IMR-90 (cell line): ENCODE data around the gene RHBDL3. TPM values are rescaled to one million over a fixed set of nuclear protein-coding genes. Genes with fewer than 3 reads are reported as not detected.

Experiments used
- ATAC-seq: fragments of 200-7000 bp; cut with Tn5 transposase; 2 replicates; pipeline ENCODE4 v1.9.1; 2020; ENCODE audit warnings: low read depth, mild to moderate bottlenecking, moderate library complexity
- BruUV-seq: library from RNA; stranded (reverse); fragments of 400-500 nt; replicated peaks from 2 replicates; lab custom pipeline; 2021; lab: Mats Ljungman, UMichigan
- CTCF ChIA-PET: fragments of 300-600 bp; formaldehyde crosslinking; extraction: SDS; loops from one replicate; lab custom pipeline; 2021; ENCODE audit warnings: antibody characterized with exemption; lab: Yijun Ruan, JAX
- POLR2A ChIA-PET: fragments of 300-600 bp; sonication (Branson Sonifier 250); formaldehyde crosslinking; loops from one replicate; lab custom pipeline; 2022; ENCODE audit warnings: antibody characterized with exemption; ENCODE audit not compliant: unreplicated experiment; lab: Charles Lee
- DNase-seq: peaks from one replicate; pipeline ENCODE4 v3.0.0; 2013
- H2AFZ ChIP-seq: replicated peaks from 2 replicates; pipeline ENCODE3; 2013; ENCODE audit warnings: low read length, mild to moderate bottlenecking; ENCODE audit not compliant: poor library complexity
- H2AK5ac ChIP-seq: 2 replicates; pipeline ENCODE4 v1.6.1; 2013; ENCODE audit warnings: low read depth, low read length, inconsistent platforms
- H2AK9ac ChIP-seq: replicated peaks from 2 replicates; pipeline ENCODE3; 2013; ENCODE audit warnings: mild to moderate bottlenecking, low read depth, low read length, moderate library complexity; ENCODE audit not compliant: poor library complexity
- H2BK120ac ChIP-seq: 2 replicates; pipeline ENCODE4 v1.6.1; 2013; ENCODE audit warnings: low read depth, low read length, inconsistent platforms
- H2BK15ac ChIP-seq: 3 replicates; pipeline ENCODE4 v1.6.1; 2013; ENCODE audit warnings: low read depth, low read length, inconsistent platforms
- H2BK20ac ChIP-seq: 2 replicates; pipeline ENCODE4 v1.6.1; 2013; ENCODE audit warnings: low read depth, mild to moderate bottlenecking, inconsistent platforms, low read length, moderate library complexity
- H2BK5ac ChIP-seq: 2 replicates; pipeline ENCODE4 v1.6.1; 2013; ENCODE audit warnings: mild to moderate bottlenecking, low read depth, low read length, inconsistent platforms; ENCODE audit not compliant: poor library complexity, severe bottlenecking
- H3K14ac ChIP-seq: replicated peaks from 2 replicates; pipeline ENCODE4 v1.6.1; 2013; ENCODE audit warnings: low read depth, low read length, inconsistent platforms
- H3K18ac ChIP-seq: 2 replicates; pipeline ENCODE4 v1.6.1; 2013; ENCODE audit warnings: low read depth, low read length, control low read depth
- H3K23ac ChIP-seq: 2 replicates; pipeline ENCODE4 v1.6.1; 2013; ENCODE audit warnings: low read depth, low read length, inconsistent platforms
- H3K27ac ChIP-seq: 2 replicates; pipeline ENCODE4 v1.5.1; 2013; ENCODE audit warnings: mild to moderate bottlenecking, control low read depth, low read length; ENCODE audit not compliant: insufficient read depth
- H3K27me3 ChIP-seq: 2 replicates; pipeline ENCODE4 v1.6.1; 2013; ENCODE audit warnings: low read length; ENCODE audit not compliant: control insufficient read depth, insufficient read depth
- H3K36me3 ChIP-seq: 2 replicates; pipeline ENCODE4 v1.6.1; 2013; ENCODE audit warnings: low read length, mixed read lengths; ENCODE audit not compliant: control insufficient read depth, insufficient read depth
- H3K4ac ChIP-seq: 2 replicates; pipeline ENCODE4 v1.6.1; 2013; ENCODE audit warnings: low read depth, low read length, inconsistent platforms
- H3K4me1 ChIP-seq: 2 replicates; pipeline ENCODE4 v1.6.1; 2013; ENCODE audit warnings: low read length, mixed read lengths; ENCODE audit not compliant: control insufficient read depth, insufficient read depth
- H3K4me2 ChIP-seq: 2 replicates; pipeline ENCODE4 v1.6.1; 2013; ENCODE audit warnings: low read depth, mild to moderate bottlenecking, control low read depth, low read length, moderate library complexity
- H3K4me3 ChIP-seq: 2 replicates; pipeline ENCODE4 v1.5.1; 2013; ENCODE audit warnings: low read depth, mild to moderate bottlenecking, control low read depth, low read length, moderate library complexity; ENCODE audit not compliant: insufficient read depth
- H3K56ac ChIP-seq: 2 replicates; pipeline ENCODE4 v1.6.1; 2013; ENCODE audit warnings: low read length, inconsistent platforms; ENCODE audit not compliant: insufficient read depth; ENCODE audit errors: extremely low read depth
- H3K79me1 ChIP-seq, 2 experiments: 2 replicates each; pipeline ENCODE4 v1.6.1; 2013; ENCODE audit warnings: low read length in 2 of 2, inconsistent platforms in 1 of 2, low read depth in 1 of 2
- H3K9ac ChIP-seq: 2 replicates; pipeline ENCODE4 v1.6.1; 2013; ENCODE audit warnings: low read depth, low read length, control low read depth
- H3K9me1 ChIP-seq: 2 replicates; pipeline ENCODE4 v1.6.1; 2013; ENCODE audit warnings: low read length, inconsistent platforms; ENCODE audit not compliant: insufficient read depth
- H3K9me3 ChIP-seq: 2 replicates; pipeline ENCODE4 v1.6.1; 2013; ENCODE audit warnings: low read length; ENCODE audit not compliant: control insufficient read depth, insufficient read depth
- H4K20me1 ChIP-seq: 2 replicates; pipeline ENCODE4 v1.6.1; 2013; ENCODE audit warnings: low read length, inconsistent platforms; ENCODE audit not compliant: insufficient read depth
- H4K5ac ChIP-seq: 2 replicates; pipeline ENCODE4 v1.6.1; 2013; ENCODE audit warnings: mild to moderate bottlenecking, low read depth, low read length, control low read depth
- H4K8ac ChIP-seq, 2 experiments: 2 replicates each; pipeline ENCODE4 v1.6.1; 2013; ENCODE audit warnings: low read depth in 2 of 2, low read length in 2 of 2, control low read depth in 1 of 2, inconsistent platforms in 1 of 2
- H4K91ac ChIP-seq: 2 replicates; pipeline ENCODE4 v1.6.1; 2013; ENCODE audit warnings: low read depth, low read length, inconsistent platforms; ENCODE audit not compliant: insufficient read depth
- CEBPB ChIP-seq: IDR thresholded peaks from 2 replicates; pipeline ENCODE4 v1.6.1; 2012; ENCODE audit warnings: low read depth, low read length, improper control_type of control experiment
- MAFK ChIP-seq: IDR thresholded peaks from 2 replicates; pipeline ENCODE4 v1.6.1; 2012; ENCODE audit warnings: low read depth, low read length, improper control_type of control experiment
- MXI1 ChIP-seq: IDR thresholded peaks from 2 replicates; pipeline ENCODE4 v1.6.1; 2012; ENCODE audit warnings: low read depth, mild to moderate bottlenecking, low read length, moderate library complexity, borderline replicate concordance
- RFX5 ChIP-seq: IDR thresholded peaks from 2 replicates; pipeline ENCODE4 v1.8.0; 2012; ENCODE audit warnings: low read depth, mild to moderate bottlenecking, low read length, moderate library complexity
- WGBS, 2 experiments: methylation state at CpG; one replicate each; pipeline versions ENCODE4 v1.1.5 to v1.1.7; 2013; ENCODE audit warnings: missing lambda C conversion rate in 2 of 2; ENCODE audit not compliant: insufficient read length in 1 of 2; ENCODE audit errors: extremely low coverage in 2 of 2; 5-methylcytosine and 5-hydroxymethylcytosine counted together
- dilution Hi-C: fragments of 300-500 bp; cut with HindIII; formaldehyde crosslinking; loops from one replicate; pipeline ENCODE4 v1.14.3; 2018; ENCODE audit warnings: low sequenced_read_pairs; ENCODE audit not compliant: unreplicated experiment
- in situ Hi-C: fragments of 300-500 bp; cut with MboI; formaldehyde crosslinking; loops from 3 replicates; pipeline ENCODE4 v1.14.3; 2019; ENCODE audit warnings: low sequenced_read_pairs, inconsistent platforms, mixed read lengths
- intact Hi-C: fragments of 100-400 bp; cut with micrococcal nuclease; formaldehyde crosslinking; loops from 2 replicates; pipeline ENCODE4 v1.10.0; 2022
- polyA plus RNA-seq, 3 experiments: library from polyadenylated mRNA; depleted of rRNA; stranded (reverse); fragments of >200 nt; gene quantifications; 2 replicates each; pipeline ENCODE4 v1.2.3, GENCODE V29; 2012; ENCODE audit warnings: low replicate concordance in 1 of 3
- total RNA-seq: library from RNA; depleted of rRNA; stranded (reverse); fragments of >200 nt; gene quantifications from 2 replicates; pipeline ENCODE4 v1.2.3, GENCODE V29; 2012

RHBDL3 gene
- total and polyA plus RNA-seq, 2 of the 4 experiments (the other 2 are of a cell fraction) = 0.09 to 0.18 TPM

DNA sequence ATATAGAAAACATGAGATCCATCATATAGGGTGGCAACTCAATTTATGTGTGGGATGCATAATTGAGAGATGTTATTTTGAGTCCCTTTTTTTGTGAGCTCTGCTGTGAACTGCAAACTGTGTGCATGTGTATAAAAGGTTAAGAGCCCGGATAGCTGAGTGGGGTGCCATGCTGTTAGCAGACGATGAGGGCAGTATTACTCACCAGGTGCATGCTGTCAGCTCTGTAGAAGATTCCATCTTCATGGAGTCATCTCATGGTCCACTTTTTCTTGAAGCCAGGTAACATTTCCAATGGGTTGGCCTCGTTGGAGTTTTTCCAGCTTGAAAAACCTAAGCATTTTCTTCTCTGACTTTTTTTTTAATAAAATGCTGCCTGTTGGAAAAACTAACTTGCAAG lies 43.0 kb upstream of the RHBDL3 start:
- Histone ChIP-seq H2AFZ (no peak overlapping the region), H3K9me3 (no peaks in the 10 kb centered on the region), H2BK15ac (no peak overlapping the region), H3K9ac (no peak overlapping the region), H4K5ac (no peak overlapping the region), H3K23ac (no peak overlapping the region; the same call in 1 of the 2 replicates), H3K79me1 (peaks cover 0 to 7% of the 10 kb centered on the region in 2 experiments; a peak in 1 of 4 replicates), H2AK9ac (no peak overlapping the region), H4K20me1 (no peaks in the 10 kb centered on the region), H3K9me1 (peaks cover 2% of the 10 kb centered on the region), H3K18ac (no peak overlapping the region), H4K91ac (no peak overlapping the region), H3K56ac (no peak overlapping the region), H2BK5ac (no peak overlapping the region), H2AK5ac (no peak overlapping the region), H3K14ac (no peak overlapping the region), H2BK20ac (no peak overlapping the region), H3K4me1 (no peaks in the 10 kb centered on the region), H3K36me3 (0 out of 2 replicates have a peak, but pooled peaks cover 1% of the 10 kb centered on the region), H4K8ac (no peak overlapping the region), H3K4me3 (no peak overlapping the region), H3K4ac (no peak overlapping the region), H2BK120ac (no peak overlapping the region), H3K4me2 (no peak overlapping the region), H3K27me3 (no peaks in the 10 kb centered on the region), H3K27ac (no peak overlapping the region)
- ATAC-seq (no peak), DNase-seq (peak; percentile 15)
- CTCF ChIA-PET = interaction anchor here (0.6 to 0.8 kb wide), 4 partner anchors 12 to 114 kb away, joined by 3 to 5 read pairs (median 4); no protein-coding TSS in a partner anchor
- intact Hi-C loops = no loop called here
- no CpG with 5 or more reads among the region's 3 CpGs for WGBS, 2 experiments
- TF ChIP-seq RFX5 (no peak), MAFK (no peak), MXI1 (no peak), CEBPB (no peak)
- POLR2A ChIA-PET = no interaction called here
- BruUV-seq = no TSS peak
- in situ Hi-C loops = no loop called here
- dilution Hi-C loops = no loop called here
